GM10847 (cell line): ENCODE data around the gene MLLT3.

Source experiments
- POLR2A ChIP-seq: IDR thresholded peaks from 2 replicates; pipeline ENCODE4 v1.6.1; 2011; ENCODE audit not compliant: insufficient read length; ENCODE audit errors: extremely low read depth

MLLT3 gene

GRCh38 chr9:20409321-20410092 lies 212.8 kb downstream of the MLLT3 start:
- TF ChIP-seq POLR2A = no peak

DNA sequence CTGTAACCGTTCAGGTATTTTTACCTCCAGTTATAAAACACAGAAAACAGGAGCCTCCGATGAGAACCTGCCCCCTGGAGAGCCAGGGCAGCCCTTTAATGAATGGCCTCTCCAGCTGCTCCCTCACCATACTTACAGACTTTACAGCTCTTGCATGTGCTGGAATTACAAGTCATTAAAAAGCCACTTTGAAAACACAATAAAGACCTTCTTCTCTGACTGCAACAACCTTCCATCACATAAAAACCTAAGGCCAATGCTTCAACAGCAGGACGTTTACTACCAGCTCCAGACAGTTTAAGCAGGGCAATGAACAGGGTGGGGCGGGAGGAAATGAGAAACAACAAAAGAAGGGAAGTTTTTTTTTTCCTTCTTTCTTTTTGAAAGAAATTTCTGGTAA lies 213.8 kb downstream of the MLLT3 start:
- no peak for TF ChIP-seq POLR2A

DNA sequence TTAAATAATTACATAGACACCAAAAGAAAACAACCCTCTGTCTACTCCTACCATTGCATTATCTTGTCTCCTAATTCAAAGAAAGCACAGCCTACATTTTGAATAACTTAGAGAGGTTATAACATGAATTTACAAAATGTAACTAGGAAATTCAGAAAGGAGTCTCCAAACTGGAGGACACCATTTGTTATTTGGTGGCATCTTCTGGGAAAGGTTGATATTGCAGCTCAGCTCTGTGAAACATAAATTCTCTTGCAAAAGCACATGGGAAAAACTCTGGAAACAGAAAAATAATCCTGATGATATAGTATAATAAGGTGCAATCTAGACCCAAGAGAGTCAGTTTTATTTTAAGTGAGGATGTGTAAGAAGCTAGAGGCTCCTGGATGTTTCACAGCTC lies 215.3 kb downstream of the MLLT3 start:
- TF ChIP-seq POLR2A = no peak

- TF ChIP-seq POLR2A = no peak
Measured at GRCh38 chr9:20406344-20406743, 216.0 kb downstream of the MLLT3 start.

DNA sequence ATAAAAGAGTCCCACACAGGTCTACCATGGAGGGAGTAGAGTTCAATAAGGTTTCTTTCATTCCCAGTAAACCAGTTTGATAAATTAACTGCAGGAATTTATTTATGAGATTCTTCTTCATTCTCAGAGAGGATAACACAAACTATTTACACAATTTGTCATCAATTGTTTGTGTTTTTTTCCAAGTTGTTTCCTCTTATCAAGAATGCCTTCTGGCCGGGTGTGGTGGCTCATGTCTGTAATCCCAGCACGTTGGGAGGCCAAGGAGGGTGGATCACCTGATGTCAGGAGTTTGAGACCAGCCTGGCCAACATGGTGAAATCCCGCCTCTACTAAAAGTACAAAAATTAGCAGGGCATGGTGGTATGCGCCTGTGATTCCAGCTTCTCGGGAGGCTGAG lies 216.7 kb downstream of the MLLT3 start:
- no peak for TF ChIP-seq POLR2A

GRCh38 chr9:20405078-20405477 lies 217.2 kb downstream of the MLLT3 start:
- TF ChIP-seq POLR2A = no peak

- TF ChIP-seq POLR2A = no peak
Measured at GRCh38 chr9:20404192-20404813, 218.0 kb downstream of the MLLT3 start.

DNA sequence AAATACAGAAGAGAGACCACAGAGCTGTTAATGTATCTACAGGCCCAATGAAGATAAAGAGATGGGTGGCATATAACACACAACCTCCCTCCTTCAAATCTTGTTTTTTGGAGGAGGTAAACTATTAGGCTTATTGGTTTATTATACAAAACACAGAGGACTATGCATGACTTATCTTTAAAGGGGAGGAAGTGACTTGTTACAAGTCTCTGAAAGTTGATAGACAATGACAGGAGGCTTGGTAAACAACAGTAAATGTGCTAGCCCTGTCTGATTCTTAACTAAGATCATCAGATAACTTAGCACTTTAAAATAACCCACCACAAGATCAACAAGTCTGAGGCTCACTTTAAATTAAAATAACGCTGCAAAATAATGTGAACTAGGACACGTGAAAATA lies 219.0 kb downstream of the MLLT3 start:
- TF ChIP-seq POLR2A = no peak

GRCh38 chr9:20402273-20402875 lies 219.9 kb downstream of the MLLT3 start:
- no peak for TF ChIP-seq POLR2A

GRCh38 chr9:20398536-20399338 lies 223.6 kb downstream of the MLLT3 start:
- TF ChIP-seq POLR2A = no peak

DNA sequence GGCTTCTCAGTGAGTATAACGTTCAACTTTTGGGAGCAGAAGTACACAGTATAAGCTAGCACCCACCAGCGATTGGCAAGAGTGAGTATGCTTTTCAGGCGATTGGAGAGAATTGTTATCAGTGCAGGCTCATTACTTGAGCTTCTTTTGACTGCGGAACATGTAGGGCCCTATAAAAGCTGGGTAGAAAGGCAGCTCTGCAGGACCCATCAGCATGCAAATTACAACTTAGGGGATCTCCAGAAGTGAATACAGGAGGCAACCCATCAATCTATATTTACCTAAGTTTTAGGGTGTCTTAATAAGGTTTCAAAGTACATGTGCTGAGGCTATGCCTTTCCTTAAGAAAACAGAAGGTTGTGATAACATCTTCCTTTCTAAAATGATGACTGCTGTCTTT lies 225.0 kb downstream of the MLLT3 start:
- no peak for TF ChIP-seq POLR2A

DNA sequence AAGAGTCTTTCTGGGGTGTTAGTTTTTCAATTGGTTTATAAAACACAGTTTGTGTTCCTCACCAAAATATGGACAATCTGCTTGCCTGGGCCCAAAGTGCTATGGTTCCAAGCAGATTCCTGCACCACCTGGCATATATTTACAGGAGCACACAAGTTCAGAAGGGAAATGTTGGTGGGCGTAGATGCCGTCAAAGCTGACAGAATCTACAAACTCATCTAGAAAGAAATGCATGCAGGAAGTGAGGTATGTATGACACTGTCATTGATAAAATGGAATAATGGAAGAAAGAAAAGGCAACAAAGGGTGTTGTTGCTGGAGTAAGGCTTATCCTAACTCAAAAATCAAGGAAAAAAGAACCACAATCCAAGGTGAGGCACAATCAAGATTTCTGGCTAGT lies 225.8 kb downstream of the MLLT3 start:
- no peak for TF ChIP-seq POLR2A

DNA sequence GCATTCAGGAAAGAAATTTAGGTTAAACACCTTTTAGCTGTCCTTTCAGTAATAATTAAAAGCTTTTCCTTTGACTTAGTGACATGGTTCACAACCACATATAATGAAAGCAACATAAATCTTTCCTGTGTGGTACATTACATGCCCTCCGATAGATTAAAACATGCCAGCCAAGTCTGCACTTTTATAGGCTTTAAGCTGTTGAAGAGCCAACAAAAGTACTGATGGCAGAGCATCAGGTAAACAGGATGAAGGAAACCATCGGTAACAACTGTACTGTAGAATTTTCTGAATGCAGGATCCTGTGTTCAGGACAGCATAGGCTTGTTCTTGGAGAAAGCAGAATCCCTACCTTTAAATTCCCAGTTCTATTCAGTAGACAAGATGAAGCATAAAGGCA lies 226.6 kb downstream of the MLLT3 start:
- TF ChIP-seq POLR2A = no peak

DNA sequence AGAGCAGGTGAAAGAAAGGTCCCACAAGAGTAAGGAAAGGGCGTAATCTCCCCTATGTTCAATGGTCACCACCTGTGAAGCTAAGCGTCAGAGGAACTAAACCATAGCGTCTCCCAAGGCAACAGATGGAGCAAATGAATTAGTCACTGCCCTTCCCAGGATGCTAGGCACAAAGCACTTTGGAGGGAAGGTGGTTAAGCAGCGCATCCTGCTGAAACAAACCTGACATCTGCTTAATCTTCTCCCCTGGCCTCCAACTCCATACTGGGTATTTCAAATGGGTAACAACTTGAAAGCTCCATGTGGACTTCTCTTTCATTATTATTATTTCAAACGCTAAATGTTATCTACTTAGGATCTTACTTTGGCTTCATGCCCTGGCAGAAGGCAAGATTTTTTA lies 227.3 kb downstream of the MLLT3 start:
- no peak for TF ChIP-seq POLR2A

DNA sequence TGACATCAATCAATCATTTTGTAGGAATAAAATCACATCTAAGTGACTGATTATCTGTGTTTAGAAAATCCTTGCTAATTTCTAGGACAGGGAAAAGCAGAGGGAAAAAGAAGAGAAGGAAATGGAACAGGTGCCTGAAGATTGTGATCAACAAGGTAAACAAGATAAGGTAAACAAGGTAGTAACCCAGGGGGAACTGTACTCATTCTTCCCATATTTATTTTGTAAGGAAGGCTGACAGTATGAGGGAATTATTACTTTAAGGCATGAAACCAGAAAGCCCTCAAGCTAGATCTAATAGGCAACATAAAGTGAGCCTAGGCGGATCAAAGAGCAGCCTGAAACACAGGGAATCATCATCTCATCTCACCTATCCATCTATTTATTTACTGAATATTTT lies 231.1 kb downstream of the MLLT3 start:
- no peak for TF ChIP-seq POLR2A

- TF ChIP-seq POLR2A = no peak
Measured at GRCh38 chr9:20390400-20390799, 231.9 kb downstream of the MLLT3 start.
